ENCODE measurements around the gene STK31. TPM values are rescaled to one million over a fixed set of nuclear protein-coding genes. Genes with fewer than 3 reads are reported as not detected.
"Not testable (repeated sequence)": the region's sequence is repeated elsewhere in the genome, so short reads cannot be mapped to it uniquely, and the experiment has no call there.

STK31 gene
- 0.90 TPM for total RNA-seq
- 0.06 TPM for polyA plus RNA-seq

- Histone ChIP-seq H3K27ac (ENCODE audit: low read depth) (no peak within 1 kb of the TSS), H3K4me1 (ENCODE audit: insufficient read depth) (no peaks in the 10 kb centered on the region), H3K4me3 (ENCODE audit: low read depth, low read length) (no peak within 1 kb of the TSS), H3K36me3 (ENCODE audit: insufficient read depth) (peaks cover 4% of the 10 kb centered on the region)
- DNase-seq (ENCODE audit: extremely low spot score), result no peak
- WGBS, result 90% methylated on average over 33 of the region's 33 CpGs
Measured at GRCh38 chr7:23710000-23710399, at the start of gene STK31. TSS of gene STK31 (plus strand) at chr7:23710219. CDS start at chr7:23710286, 67 bp downstream.

- no peak overlapping the region for H3K4me3 ChIP-seq (ENCODE audit: low read depth, low read length)
- 82% methylated on average over 3 of the region's 3 CpGs for WGBS
- no peak overlapping the region for H3K27ac ChIP-seq (ENCODE audit: low read depth)
- no peak for DNase-seq (ENCODE audit: extremely low spot score)
- no peaks in the 10 kb centered on the region for H3K36me3 ChIP-seq (ENCODE audit: insufficient read depth)
- H3K4me1 ChIP-seq (ENCODE audit: insufficient read depth), result no peaks in the 10 kb centered on the region
Measured at GRCh38 chr7:23661385-23661784, 48.6 kb upstream of the STK31 start.

- no peaks in the 10 kb centered on the region for H3K36me3 ChIP-seq (ENCODE audit: insufficient read depth)
- H3K4me3 ChIP-seq (ENCODE audit: low read depth, low read length), result no peak overlapping the region
- 75% methylated on average over 8 of the region's 8 CpGs for WGBS
- no peak overlapping the region for H3K27ac ChIP-seq (ENCODE audit: low read depth)
- no peak for DNase-seq (ENCODE audit: extremely low spot score)
- no peaks in the 10 kb centered on the region for H3K4me1 ChIP-seq (ENCODE audit: insufficient read depth)
Measured at GRCh38 chr7:23662124-23662983, 47.7 kb upstream of the STK31 start.

- Histone ChIP-seq H3K4me1 (ENCODE audit: insufficient read depth) (no peaks in the 10 kb centered on the region), H3K27ac (ENCODE audit: low read depth) (no peak overlapping the region), H3K4me3 (ENCODE audit: low read depth, low read length) (no peak overlapping the region), H3K36me3 (ENCODE audit: insufficient read depth) (no peaks in the 10 kb centered on the region)
- no peak for DNase-seq (ENCODE audit: extremely low spot score)
- 80% methylated on average over 2 of the region's 2 CpGs for WGBS
Measured at GRCh38 chr7:23662984-23663313, 47.1 kb upstream of the STK31 start.

- Histone ChIP-seq H3K36me3 (ENCODE audit: insufficient read depth) (no peaks in the 10 kb centered on the region), H3K4me1 (ENCODE audit: insufficient read depth) (no peaks in the 10 kb centered on the region), H3K4me3 (ENCODE audit: low read depth, low read length) (no peak overlapping the region), H3K27ac (ENCODE audit: low read depth) (no peak overlapping the region)
- DNase-seq (ENCODE audit: extremely low spot score), result no peak
Measured at GRCh38 chr7:23664122-23664521, 45.9 kb upstream of the STK31 start.

- Histone ChIP-seq H3K27ac (ENCODE audit: low read depth) (no peak overlapping the region), H3K4me3 (ENCODE audit: low read depth, low read length) (no peak overlapping the region), H3K36me3 (ENCODE audit: insufficient read depth) (no peaks in the 10 kb centered on the region), H3K4me1 (ENCODE audit: insufficient read depth) (no peaks in the 10 kb centered on the region)
- WGBS, result 60% methylated on average over 3 of the region's 3 CpGs
- no peak for DNase-seq (ENCODE audit: extremely low spot score)
Measured at GRCh38 chr7:23672033-23672432, 38.0 kb upstream of the STK31 start.

GRCh38 chr7:23679898-23680413 is 30.1 kb upstream of the STK31 start, which contains the start of gene FAM221A:
TSS of gene FAM221A (plus strand) at chr7:23680199. CDS start at chr7:23680219, 20 bp downstream.
- Histone ChIP-seq H3K27ac (ENCODE audit: low read depth) (peak within 1 kb of the TSS; percentile 93), H3K4me3 (ENCODE audit: low read depth, low read length) (peak within 1 kb of the TSS; percentile 96), H3K4me1 (ENCODE audit: insufficient read depth) (peaks cover 2% of the 10 kb centered on the region), H3K36me3 (ENCODE audit: insufficient read depth) (no peaks in the 10 kb centered on the region)
- no peak for DNase-seq (ENCODE audit: extremely low spot score)
- WGBS, result under 1% methylated on average over 53 of the region's 53 CpGs

GRCh38 chr7:23680414-23681405 is 29.3 kb upstream of the STK31 start:
- DNase-seq (ENCODE audit: extremely low spot score), result peak; percentile 69
- WGBS, result 7% methylated on average over 42 of the region's 42 CpGs
- Histone ChIP-seq H3K27ac (ENCODE audit: low read depth) (peak overlapping the region; percentile 93), H3K4me3 (ENCODE audit: low read depth, low read length) (peak overlapping the region; percentile 96), H3K4me1 (ENCODE audit: insufficient read depth) (peaks cover 2% of the 10 kb centered on the region), H3K36me3 (ENCODE audit: insufficient read depth) (no peaks in the 10 kb centered on the region)

- not testable (repeated sequence) for H3K27ac ChIP-seq (ENCODE audit: low read depth); H3K4me1 ChIP-seq (ENCODE audit: insufficient read depth); H3K36me3 ChIP-seq (ENCODE audit: insufficient read depth); H3K4me3 ChIP-seq (ENCODE audit: low read depth, low read length); DNase-seq (ENCODE audit: extremely low spot score)
- 77% methylated on average over 6 of the region's 6 CpGs for WGBS
Measured at GRCh38 chr7:23684041-23684440, 26.0 kb upstream of the STK31 start.

GRCh38 chr7:23685731-23686130 is 24.3 kb upstream of the STK31 start:
- H3K4me1 ChIP-seq (ENCODE audit: insufficient read depth), result no peaks in the 10 kb centered on the region
- WGBS, result 32% methylated on average over 3 of the region's 3 CpGs
- peaks cover 2% of the 10 kb centered on the region for H3K36me3 ChIP-seq (ENCODE audit: insufficient read depth)
- H3K27ac ChIP-seq (ENCODE audit: low read depth), result no peak overlapping the region
- no peak for DNase-seq (ENCODE audit: extremely low spot score)
- no peak overlapping the region for H3K4me3 ChIP-seq (ENCODE audit: low read depth, low read length)

- DNase-seq (ENCODE audit: extremely low spot score), result no peak
- Histone ChIP-seq H3K4me1 (ENCODE audit: insufficient read depth) (no peaks in the 10 kb centered on the region), H3K27ac (ENCODE audit: low read depth) (no peak overlapping the region), H3K4me3 (ENCODE audit: low read depth, low read length) (no peak overlapping the region), H3K36me3 (ENCODE audit: insufficient read depth) (peaks cover 2% of the 10 kb centered on the region)
- 57% methylated on average over 2 of the region's 2 CpGs for WGBS
Measured at GRCh38 chr7:23687011-23687410, 23.0 kb upstream of the STK31 start.

GRCh38 chr7:23689165-23689564 is 20.9 kb upstream of the STK31 start:
- Histone ChIP-seq H3K4me3 (ENCODE audit: low read depth, low read length) (no peak overlapping the region), H3K27ac (ENCODE audit: low read depth) (no peak overlapping the region), H3K36me3 (ENCODE audit: insufficient read depth) (peaks cover 2% of the 10 kb centered on the region), H3K4me1 (ENCODE audit: insufficient read depth) (no peaks in the 10 kb centered on the region)
- no peak for DNase-seq (ENCODE audit: extremely low spot score)
- WGBS, result 87% methylated on average over 4 of the region's 4 CpGs

GRCh38 chr7:23691320-23691719 is 18.7 kb upstream of the STK31 start:
- WGBS, result 84% methylated on average over 4 of the region's 4 CpGs
- H3K4me1 ChIP-seq (ENCODE audit: insufficient read depth), result no peaks in the 10 kb centered on the region
- H3K27ac ChIP-seq (ENCODE audit: low read depth), result no peak overlapping the region
- H3K36me3 ChIP-seq (ENCODE audit: insufficient read depth), result peaks cover 2% of the 10 kb centered on the region
- no peak for DNase-seq (ENCODE audit: extremely low spot score)
- H3K4me3 ChIP-seq (ENCODE audit: low read depth, low read length), result no peak overlapping the region
